GM19351 (cell line): ENCODE results near the gene TTC27.
"Not testable (repeated sequence)": the region's sequence is repeated elsewhere in the genome, so short reads cannot be mapped to it uniquely, and the experiment has no call there.

Experiments
- ATAC-seq: cut with Tn5 transposase; IDR thresholded peaks from one replicate; pipeline ENCODE4 v1.9.1; 2021; ENCODE audit warnings: mild to moderate bottlenecking, moderate library complexity; ENCODE audit not compliant: unreplicated experiment

Gene TTC27

DNA sequence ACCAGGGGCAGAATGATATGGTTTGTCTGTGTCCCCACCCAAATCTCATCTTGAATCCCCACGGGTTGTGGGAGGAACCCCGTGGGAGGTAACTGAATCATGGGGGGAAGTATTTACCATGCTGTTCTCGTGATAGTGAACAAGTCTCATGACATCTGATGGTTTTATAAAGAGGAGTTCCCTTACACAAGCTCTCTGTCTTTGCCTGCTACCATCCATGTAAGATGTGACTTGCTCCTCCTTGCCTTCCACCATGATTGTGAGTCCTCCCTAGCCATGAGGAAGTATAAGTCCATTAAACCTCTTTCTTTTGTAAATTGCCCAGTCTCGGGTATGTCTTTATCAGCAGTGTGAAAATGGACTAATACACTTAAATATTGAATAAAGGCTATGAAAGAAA lies 218.4 kb downstream of the TTC27 start:
- not testable (repeated sequence) for ATAC-seq

DNA sequence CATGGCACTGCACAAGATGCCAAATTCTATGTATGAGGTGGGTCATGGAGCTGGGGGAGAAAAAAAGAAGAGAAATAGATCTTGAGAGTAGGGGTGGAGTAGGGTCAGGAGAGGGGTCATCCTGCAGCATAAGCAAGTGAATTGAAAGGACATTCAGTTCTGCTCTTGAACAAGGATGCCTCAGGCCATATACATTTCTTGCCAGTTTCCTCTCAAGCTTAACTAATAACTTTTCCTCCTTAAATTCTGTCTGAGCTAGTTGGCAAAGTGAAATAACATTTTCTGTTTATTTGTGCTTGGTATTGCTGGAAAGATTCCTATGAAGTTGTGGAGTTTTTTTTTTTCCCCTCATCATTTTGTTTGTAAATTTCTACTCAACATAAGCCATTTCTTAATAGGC lies 219.9 kb downstream of the TTC27 start:
- no peak for ATAC-seq

DNA sequence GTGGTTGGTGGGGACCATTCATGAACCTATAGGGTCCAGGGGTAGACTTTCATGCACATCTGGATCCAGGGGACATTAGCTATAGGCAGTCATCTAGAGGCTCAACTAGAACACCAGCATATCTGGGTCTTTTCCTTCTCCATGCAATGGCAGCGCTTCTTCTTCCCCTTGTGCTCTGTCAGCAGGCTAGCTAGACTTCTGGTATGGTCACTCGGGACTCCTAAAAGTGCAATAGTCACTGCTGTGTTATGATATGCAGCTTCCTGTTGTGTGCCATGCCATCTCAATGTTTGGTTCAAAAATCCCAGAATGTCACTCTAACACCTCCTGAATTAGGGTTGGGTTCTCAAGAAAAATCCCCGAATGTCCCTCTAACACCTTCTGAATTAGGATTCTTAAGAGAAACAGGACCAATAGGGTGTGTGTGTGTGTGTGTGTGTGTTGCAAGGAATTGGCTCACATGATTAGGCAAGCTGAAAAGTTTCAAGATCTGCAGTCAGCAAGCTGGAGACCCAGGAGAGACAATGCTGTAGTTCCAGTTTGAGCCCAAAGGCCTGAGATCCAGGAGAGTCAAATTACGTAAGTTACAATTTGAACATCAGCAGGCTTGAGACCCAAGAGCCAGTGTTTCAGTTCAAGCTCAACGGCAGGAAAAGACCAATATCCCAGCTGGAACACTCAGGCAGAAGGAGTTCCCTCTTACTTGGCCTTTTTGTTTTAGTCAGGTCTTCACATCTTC lies 221.8 kb downstream of the TTC27 start:
- ATAC-seq = no peak

DNA sequence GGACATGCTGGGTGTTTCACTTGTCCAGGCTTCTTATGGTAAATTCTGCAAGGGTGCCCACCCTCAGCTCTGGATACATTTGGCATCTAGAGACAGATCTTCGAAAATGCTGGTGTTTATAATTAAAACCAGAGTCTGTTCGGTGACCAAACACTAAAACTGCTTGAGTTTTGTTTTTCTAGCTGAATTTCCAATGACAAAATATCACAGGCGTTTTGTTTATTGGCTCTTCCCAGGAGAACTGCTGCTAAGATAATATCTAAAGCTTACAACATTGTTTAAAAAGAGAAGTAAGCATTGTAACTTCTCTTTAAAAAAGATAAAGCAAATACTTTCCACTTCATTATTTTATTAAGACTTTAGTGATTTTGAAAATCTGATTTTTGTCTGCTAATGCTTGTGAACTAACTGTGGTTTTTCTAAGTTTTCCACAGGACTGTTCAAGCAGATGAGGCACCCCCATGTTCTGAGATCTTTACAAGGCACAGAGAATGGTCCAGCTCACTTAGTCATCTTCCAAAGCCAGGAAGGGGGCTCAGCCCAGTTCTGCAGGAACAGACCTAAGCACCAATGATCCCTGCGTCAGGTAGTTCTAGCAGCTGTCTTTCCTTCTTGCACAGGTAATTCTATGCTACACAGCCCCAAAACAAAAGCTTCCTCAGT lies 224.1 kb downstream of the TTC27 start:
- ATAC-seq = no peak

DNA sequence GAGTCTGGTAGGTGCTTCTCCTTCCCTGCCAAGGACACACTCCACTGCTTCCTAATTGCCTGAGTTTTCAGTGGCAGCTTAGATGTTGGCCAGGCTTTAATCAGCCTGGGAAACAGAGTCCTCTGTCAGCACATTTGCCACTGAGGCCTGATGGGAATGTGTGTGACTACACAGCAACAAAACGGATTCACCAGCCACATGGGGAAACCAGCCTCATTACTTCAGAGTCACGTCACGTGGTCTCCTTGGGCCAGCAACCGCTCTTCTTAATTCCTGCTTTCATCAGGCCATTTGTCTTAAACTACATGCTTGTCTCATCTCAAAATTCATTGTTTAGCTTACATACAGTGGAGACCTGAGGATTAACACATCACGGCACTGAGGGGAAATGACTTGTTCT lies 225.0 kb downstream of the TTC27 start:
- no peak for ATAC-seq

DNA sequence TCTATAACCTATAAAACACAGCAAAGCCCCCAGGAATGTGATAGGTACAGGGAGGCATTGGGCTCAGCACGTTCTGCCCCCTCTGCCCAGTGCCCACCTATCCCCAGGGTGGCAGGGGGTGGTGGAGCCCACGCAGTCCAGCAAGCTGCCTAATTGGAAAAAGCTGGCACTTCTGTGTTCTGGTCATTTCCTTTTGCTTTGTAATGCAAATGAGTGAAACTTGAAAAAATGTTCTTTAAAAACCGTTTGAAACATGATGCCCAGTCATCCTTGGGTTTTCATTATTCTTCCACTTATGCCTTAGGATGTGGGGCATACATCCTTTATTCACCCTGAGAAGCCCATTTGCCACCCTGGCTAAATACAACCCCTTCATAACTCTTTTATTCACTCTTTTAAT lies 229.0 kb downstream of the TTC27 start:
- no peak for ATAC-seq

DNA sequence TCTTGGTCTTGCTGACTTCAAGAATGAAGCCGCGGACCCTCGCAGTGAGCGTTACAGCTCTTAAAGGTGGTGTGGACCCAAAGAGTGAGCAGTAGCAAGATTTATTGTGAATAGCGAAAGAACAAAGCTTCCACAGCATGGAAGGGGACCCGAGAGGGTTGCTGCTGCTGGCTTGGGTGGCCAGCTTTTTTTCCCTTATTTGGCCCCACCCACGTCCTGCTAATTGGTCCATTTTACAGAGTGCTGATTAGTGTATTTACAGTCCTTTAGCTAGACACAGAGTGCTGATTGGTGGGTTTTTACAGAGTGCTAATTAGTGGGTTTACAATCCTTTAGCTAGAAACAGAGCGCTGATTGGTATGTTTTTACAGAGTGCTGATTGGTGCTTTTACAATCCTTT lies 230.9 kb downstream of the TTC27 start:
- no peak for ATAC-seq

DNA sequence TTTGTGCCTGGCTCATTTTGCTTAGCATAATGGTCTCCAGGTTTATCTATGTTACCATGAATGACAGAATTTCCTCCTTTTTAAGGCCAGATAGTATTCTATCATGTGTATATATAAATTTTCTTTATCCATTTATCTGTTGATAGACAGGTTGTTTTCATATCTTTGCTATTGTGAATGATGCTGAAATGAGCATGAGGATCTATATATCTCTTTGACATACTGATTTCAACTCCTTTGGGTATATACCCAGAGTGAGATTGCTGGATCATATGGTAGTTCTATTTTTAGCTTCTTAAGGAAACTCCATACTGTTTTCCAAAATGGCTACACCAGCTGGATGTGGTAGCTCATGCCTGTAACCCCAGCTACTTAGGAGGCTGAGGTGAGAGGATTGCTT lies 232.5 kb downstream of the TTC27 start:
- ATAC-seq = no peak

DNA sequence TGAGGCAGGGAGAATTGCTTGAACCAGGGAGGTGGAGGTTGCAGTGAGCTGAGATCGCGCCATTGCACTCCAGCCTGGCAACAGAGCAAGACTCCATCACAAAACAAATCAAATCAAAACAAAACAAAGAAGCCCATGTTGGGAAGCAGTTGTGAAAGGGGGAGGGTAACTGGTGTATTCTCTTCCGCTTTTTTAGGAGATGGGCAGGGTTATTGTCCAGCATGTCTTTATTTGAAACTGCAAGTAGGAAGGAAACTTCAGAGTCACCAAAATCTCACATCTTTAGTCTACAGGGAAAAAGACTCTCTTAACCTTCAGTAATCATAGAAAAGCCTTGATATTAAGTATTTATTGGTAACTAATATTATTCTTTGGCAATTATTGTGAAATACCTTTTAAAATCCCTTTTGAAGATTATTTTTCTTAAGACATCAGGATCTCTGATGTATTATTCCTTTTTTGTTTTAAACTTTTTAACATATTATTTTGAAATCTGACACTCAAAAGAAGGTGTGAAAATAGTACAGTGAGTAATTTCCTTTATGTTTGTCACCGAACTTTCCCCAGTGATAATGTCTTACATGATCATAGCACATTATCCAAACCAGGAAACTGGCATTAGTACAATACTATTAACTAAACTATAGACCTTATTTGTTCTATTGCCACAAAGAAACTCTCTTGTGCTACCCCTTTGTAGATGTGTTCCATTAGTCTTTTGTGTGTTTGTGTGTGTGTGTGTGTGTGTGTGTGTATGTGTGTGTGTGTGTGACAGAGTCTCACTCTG lies 234.6 kb downstream of the TTC27 start:
- no peak for ATAC-seq

DNA sequence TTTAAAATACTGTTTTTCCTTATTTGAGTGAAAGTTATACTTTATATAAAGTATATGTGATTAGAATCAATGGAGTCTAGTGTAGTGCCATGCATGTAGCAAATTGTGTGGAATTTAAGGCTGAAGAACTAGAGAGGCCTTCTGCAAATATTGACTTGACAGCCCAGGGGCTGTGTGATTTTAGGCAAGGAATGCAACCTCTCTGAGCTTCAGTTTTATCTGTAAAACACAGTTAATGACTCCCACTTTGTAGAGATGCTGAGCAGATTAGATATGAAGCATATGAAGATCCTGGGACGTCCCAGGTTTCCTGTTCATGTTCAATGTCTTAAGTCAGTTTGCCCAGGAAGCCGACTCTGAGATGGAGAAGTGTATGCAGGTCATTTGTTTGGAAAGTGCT lies 235.5 kb downstream of the TTC27 start:
- ATAC-seq = no peak

DNA sequence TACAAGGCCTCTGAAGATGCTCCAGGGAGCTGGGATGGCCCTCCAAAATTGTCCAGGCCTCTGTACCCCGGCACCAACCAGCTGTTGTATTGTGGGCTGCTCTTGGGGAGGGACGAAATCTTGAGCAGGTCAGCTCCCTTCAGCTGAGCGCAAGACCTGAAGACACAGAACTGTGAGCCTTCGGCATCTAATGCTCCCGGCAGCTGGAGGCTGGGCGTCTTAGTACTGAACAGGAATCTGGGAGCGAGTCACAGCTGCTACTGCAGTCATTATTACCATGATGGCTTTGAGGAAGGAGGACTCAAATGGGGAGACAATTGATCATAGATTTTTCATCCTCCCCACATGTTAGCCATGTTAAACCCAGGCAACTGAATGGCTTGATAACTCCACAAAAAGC lies 236.0 kb downstream of the TTC27 start:
- no peak for ATAC-seq

DNA sequence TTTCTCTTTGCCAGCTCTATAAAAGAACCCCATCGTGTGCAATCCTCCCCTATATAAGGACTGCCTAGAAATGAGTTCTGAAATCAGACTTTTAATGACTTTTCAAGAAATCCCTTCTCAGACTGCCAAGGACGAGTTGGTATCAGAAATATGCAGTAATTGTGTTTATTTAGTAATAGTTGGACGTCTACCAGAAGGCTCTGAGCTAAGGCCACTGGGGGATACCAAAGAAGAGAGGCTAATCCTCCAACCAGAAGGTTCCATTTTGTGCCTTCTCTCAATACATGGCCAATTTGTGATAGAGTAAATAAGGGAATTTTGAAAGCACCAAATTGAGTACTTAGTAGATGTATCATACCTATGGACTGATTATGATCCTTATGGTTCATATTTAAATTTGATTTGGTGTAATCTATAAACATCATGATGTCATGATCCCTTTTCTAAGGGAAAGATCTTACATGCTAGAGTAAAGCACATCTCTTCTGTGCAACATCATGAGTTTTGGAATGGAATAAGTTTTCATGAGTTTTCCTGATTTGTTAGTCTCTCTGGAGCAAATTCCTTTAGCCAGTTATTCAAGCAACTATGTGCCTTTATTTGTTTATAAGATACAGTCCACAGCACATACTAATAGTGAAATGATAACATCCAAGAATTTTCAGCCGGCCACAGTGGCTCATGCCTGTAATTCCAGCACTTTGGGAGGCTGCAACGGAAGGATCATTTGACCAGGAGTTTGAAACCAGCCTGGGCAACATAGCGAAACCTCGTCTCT lies 236.7 kb downstream of the TTC27 start:
- no peak for ATAC-seq

DNA sequence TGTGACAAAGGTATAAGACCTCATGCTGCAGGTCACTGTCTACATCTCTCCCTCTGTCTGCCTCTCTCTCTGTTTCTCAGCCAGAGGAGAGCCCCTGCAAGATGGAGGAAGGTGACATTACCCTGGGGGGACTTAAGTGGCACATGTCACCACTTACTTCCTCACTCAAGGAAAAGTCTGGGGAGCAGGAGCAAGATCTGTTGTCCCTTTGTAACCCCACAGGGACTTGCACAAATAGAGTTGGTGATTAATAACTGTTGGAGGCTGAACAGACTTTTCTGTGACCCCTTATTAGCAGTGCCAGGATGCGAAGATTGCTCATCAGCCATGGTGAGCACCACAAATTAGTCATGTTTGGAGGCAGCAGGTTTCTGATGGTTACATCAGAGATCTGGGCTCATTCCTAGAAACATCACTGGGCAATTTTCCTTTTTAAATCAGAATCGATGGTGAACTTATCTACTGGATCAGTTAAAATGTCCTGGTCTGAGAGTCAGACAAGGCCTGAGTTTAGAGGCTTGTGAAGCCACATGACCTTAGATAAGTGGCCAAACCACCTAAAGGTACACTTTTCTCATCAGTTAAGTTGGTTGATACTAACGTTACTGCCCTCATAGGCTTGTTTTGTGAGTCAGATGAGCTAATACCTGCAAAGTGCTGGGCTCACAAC lies 237.7 kb downstream of the TTC27 start:
- ATAC-seq = no peak

DNA sequence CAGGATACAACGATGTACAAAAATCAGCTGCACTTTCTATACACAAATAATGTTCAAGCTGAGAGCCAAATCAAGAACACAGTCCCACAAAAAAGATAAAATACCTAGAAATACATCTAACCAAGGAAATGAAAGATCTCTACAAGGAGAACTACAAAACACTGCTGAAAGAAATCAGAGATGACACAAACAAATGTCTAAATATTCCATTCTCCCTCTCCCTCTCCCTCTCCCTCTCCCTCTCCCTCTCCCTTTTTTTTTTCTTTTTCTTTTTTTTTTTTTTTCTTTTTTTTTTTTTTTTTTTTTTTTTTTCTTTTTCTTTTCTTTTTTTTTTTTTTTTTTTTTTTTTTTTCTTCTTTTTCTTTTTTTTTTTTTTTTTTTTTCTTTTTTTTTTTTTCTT lies 238.6 kb downstream of the TTC27 start:
- not testable (repeated sequence) for ATAC-seq
